ENCODE measurements around the gene KCNIP4.

DNA sequence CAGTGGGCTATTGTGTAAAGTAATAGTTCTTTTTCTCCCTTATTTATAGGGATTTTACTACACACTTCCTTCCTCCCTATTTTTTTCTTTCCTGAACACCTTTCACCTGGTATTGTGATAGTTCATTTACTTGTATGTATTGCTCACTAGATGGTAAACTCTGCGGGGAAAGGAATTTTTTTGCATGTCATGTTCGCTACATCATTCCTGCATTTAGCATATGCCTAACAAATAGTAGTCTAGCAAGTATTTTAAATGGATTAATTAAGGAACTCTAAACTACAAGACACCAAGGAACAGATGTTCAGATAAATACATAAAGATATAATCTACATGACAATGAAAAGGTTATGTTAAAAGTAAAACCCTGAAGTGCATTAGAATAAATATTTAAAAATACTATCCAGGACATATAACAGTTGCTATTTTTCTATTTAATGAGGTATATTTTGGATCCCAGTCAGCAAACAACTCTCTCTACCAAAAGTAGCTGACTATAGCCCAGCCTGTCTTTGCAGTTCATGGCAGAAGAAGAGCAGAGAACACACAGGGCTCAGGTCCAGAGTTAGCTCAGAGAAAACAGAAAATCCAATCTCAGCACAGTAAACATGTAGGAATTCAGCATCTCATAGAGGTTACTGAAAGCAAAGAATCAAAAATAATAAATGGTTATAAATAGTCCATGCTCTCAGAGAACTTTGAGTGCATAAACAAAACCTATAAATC lies 1160.5 kb downstream of the KCNIP4 start:
- TF ChIP-seq PKNOX1 (IDR thresholded peaks at IDR 0.05) (no peak), ELF4 (IDR thresholded peaks at IDR 0.05) (no peak), FOXM1 (IDR thresholded peaks at IDR 0.05; ENCODE audit: borderline replicate concordance) (no peak), NFRKB (IDR thresholded peaks at IDR 0.05) (no peak), SUZ12 (IDR thresholded peaks at IDR 0.05) (no peak), BHLHE40 (IDR thresholded peaks at IDR 0.05; ENCODE audit: borderline replicate concordance) (no peak), FOXA1 (IDR thresholded peaks at IDR 0.05) (no peak), TARDBP (IDR thresholded peaks at IDR 0.05) (no peak), CTBP1 (IDR thresholded peaks at IDR 0.05; ENCODE audit: borderline replicate concordance) (no peak)

All from HEK293T (cell line).